HepG2 (cell line): ENCODE measurements around the gene SVOP. TPM values are rescaled to one million over a fixed set of nuclear protein-coding genes. Genes with fewer than 3 reads are reported as not detected.

Experiments
- ADNP ChIP-seq: sonication (generic); formaldehyde crosslinking; IDR thresholded peaks from 2 replicates; pipeline ENCODE4 v1.4.0; 2020; ENCODE audit warnings: missing genetic modification reagents
- AGO1 ChIP-seq: fragments of 200-400 bp; formaldehyde crosslinking; IDR thresholded peaks from 2 replicates; pipeline ENCODE4 v1.6.1; 2017; ENCODE audit warnings: mild to moderate bottlenecking, low read depth, low read length, moderate library complexity; ENCODE audit not compliant: poor library complexity, severe bottlenecking
- CAMTA2 ChIP-seq: sonication (generic); formaldehyde crosslinking; IDR thresholded peaks from 2 replicates; pipeline ENCODE4 v1.4.0; 2020; ENCODE audit warnings: mild to moderate bottlenecking, missing genetic modification reagents, borderline replicate concordance
- ETV6 ChIP-seq: sonication (generic); formaldehyde crosslinking; conservative IDR thresholded peaks from 2 replicates; pipeline ENCODE4 v1.4.0; 2020; ENCODE audit warnings: missing genetic modification reagents
- FOXC1 ChIP-seq: sonication (generic); formaldehyde crosslinking; IDR thresholded peaks from 2 replicates; pipeline ENCODE4 v1.8.0; 2022; ENCODE audit warnings: mild to moderate bottlenecking, missing genetic modification reagents, borderline replicate concordance
- GFI1 ChIP-seq: sonication (generic); formaldehyde crosslinking; IDR thresholded peaks from 2 replicates; pipeline ENCODE4 v1.5.0; 2020; ENCODE audit warnings: missing genetic modification reagents, mild to moderate bottlenecking, borderline replicate concordance
- MIXL1 ChIP-seq: IDR thresholded peaks from 2 replicates; pipeline ENCODE4 v1.6.1; 2016
- NFAT5 ChIP-seq: sonication (generic); formaldehyde crosslinking; IDR thresholded peaks from 2 replicates; pipeline ENCODE4 v1.4.0; 2020; ENCODE audit warnings: missing genetic modification reagents
- NFYB ChIP-seq: sonication (generic); formaldehyde crosslinking; IDR thresholded peaks from 2 replicates; pipeline ENCODE4 v1.4.0; 2020; ENCODE audit warnings: missing genetic modification reagents
- PCBP1 ChIP-seq: fragments of 200-400 bp; formaldehyde crosslinking; IDR thresholded peaks from 2 replicates; pipeline ENCODE4 v1.6.1; 2017; ENCODE audit warnings: mild to moderate bottlenecking, low read depth, low read length, borderline replicate concordance
- PHB2 ChIP-seq: fragments of 450-650 bp; IDR thresholded peaks from 2 replicates; pipeline ENCODE4 v1.6.1; 2018; ENCODE audit not compliant: partially characterized antibody
- PHF5A ChIP-seq: IDR thresholded peaks from one replicate; pipeline ENCODE4 v1.6.1; 2018; ENCODE audit warnings: low read depth, missing genetic modification reagents; ENCODE audit not compliant: unreplicated experiment
- SNAPC2 ChIP-seq: sonication (generic); formaldehyde crosslinking; IDR thresholded peaks from 2 replicates; pipeline ENCODE4 v1.8.1; 2022; ENCODE audit warnings: mild to moderate bottlenecking, missing genetic modification reagents
- SP2 ChIP-seq: sonication (generic); formaldehyde crosslinking; IDR thresholded peaks from 2 replicates; pipeline ENCODE4 v1.5.1; 2020; ENCODE audit warnings: mild to moderate bottlenecking, missing genetic modification reagents
- TAF15 ChIP-seq: fragments of 200-400 bp; formaldehyde crosslinking; IDR thresholded peaks from one replicate; pipeline ENCODE4 v1.6.1; 2018; ENCODE audit warnings: mild to moderate bottlenecking, low read depth, low read length; ENCODE audit not compliant: poor library complexity, severe bottlenecking
- TEAD2 ChIP-seq: sonication (generic); formaldehyde crosslinking; IDR thresholded peaks from 2 replicates; pipeline ENCODE4 v1.9.0; 2021; ENCODE audit warnings: missing genetic modification reagents
- TOPORS ChIP-seq: sonication (generic); formaldehyde crosslinking; IDR thresholded peaks from 2 replicates; pipeline ENCODE4 v1.8.0; 2023; ENCODE audit warnings: mild to moderate bottlenecking, missing genetic modification reagents
- ZBTB26 ChIP-seq: IDR thresholded peaks from 2 replicates; pipeline ENCODE4 v1.6.1; 2016; ENCODE audit warnings: missing compliant biosample characterization, missing genetic modification reagents, borderline replicate concordance
- ZNF12 ChIP-seq: sonication (generic); formaldehyde crosslinking; IDR thresholded peaks from 2 replicates; pipeline ENCODE4 v1.5.0; 2020; ENCODE audit warnings: missing genetic modification reagents
- ZNF232 ChIP-seq: sonication (generic); formaldehyde crosslinking; IDR thresholded peaks from 2 replicates; pipeline ENCODE4 v1.4.0; 2020; ENCODE audit warnings: missing genetic modification reagents, borderline replicate concordance
- ZNF350 ChIP-seq: sonication (generic); formaldehyde crosslinking; IDR thresholded peaks from 2 replicates; pipeline ENCODE4 v1.4.0; 2020; ENCODE audit warnings: mild to moderate bottlenecking, low read depth, missing genetic modification reagents, borderline replicate concordance
- ZNF460 ChIP-seq: sonication (generic); formaldehyde crosslinking; IDR thresholded peaks from 2 replicates; pipeline ENCODE4 v1.5.1; 2020; ENCODE audit warnings: missing genetic modification reagents, mild to moderate bottlenecking, borderline replicate concordance
- ZNF572 ChIP-seq: sonication (generic); formaldehyde crosslinking; IDR thresholded peaks from 2 replicates; pipeline ENCODE4 v1.5.1; 2020; ENCODE audit warnings: mild to moderate bottlenecking, missing genetic modification reagents
- ZNF580 ChIP-seq: IDR thresholded peaks from 2 replicates; pipeline ENCODE4 v1.6.1; 2016; ENCODE audit warnings: low read depth, borderline replicate concordance
- ZNF777 ChIP-seq: sonication (generic); formaldehyde crosslinking; IDR thresholded peaks from 2 replicates; pipeline ENCODE4 v1.4.0; 2020; ENCODE audit warnings: missing genetic modification reagents
- polyA plus RNA-seq, 8 experiments: library from polyadenylated mRNA; depleted of rRNA in 3 of 8; stranded (reverse) in 7 of 8; unstranded in 1 of 8; fragments of >200 nt; fragmentation: Illumina TruSeq in 4 of 8; extraction: Trizol in 4 of 8; gene quantifications; 2 replicates each; pipeline versions ENCODE4 v1.2.1 to v1.2.3, GENCODE V29; 2011 to 2016; ENCODE audit warnings: low read depth in 4 of 8, missing spikeins in 1 of 8, mixed read lengths in 1 of 8; ENCODE audit not compliant: insufficient read depth in 1 of 8
- total RNA-seq, 5 experiments: library from RNA; depleted of rRNA; stranded (reverse); fragments of >200 nt; fragmentation: Illumina TruSeq; extraction: Trizol; gene quantifications; 2 replicates each; pipeline ENCODE4 v1.2.3, GENCODE V29; 2016; ENCODE audit warnings: low read depth in 1 of 5

SVOP gene
- total and polyA plus RNA-seq, 2 of the 13 experiments (the other 11 are each of a cell fraction or from before 2014, with no cell fraction given), result not detected

- TF ChIP-seq ZBTB26 (CRISPR knock-in tag), result peak; percentile 88
- TF ChIP-seq ZNF232, result peak; percentile 98; the same call in 1 of the 2 replicates
- peak; percentile 97 for TF ChIP-seq ZNF580 (CRISPR knock-in tag)
- TF ChIP-seq ZNF460 (CRISPR knock-in tag), result no peak
- TF ChIP-seq NFYB (CRISPR knock-in tag), result no peak; the same call in 1 of the 2 replicates
- TF ChIP-seq SNAPC2 (CRISPR knock-in tag), result 0 out of 2 replicates have a peak, but pooled peaks have one; percentile 78
- TF ChIP-seq AGO1, result no peak
- TF ChIP-seq ZNF12, result peak; percentile 89
- TF ChIP-seq PHF5A (CRISPR knock-in tag), result peak; percentile 34
- TF ChIP-seq MIXL1, result peak; percentile 86
- TF ChIP-seq ZNF572, result no peak
- TF ChIP-seq CAMTA2, result no peak
- TF ChIP-seq TEAD2 (CRISPR knock-in tag), result peak; percentile 85; the same call in 1 of the 2 replicates
- TF ChIP-seq GFI1 (CRISPR knock-in tag), result no peak
- TF ChIP-seq NFAT5 (CRISPR knock-in tag), result peak; percentile 95
- TF ChIP-seq ZNF777, result 0 out of 2 replicates have a peak, but pooled peaks have one; percentile 50
- TF ChIP-seq ADNP, result no peak
- no peak for TF ChIP-seq PHB2
- no peak for TF ChIP-seq TAF15
- no peak for TF ChIP-seq SP2 (CRISPR knock-in tag)
- no peak for TF ChIP-seq PCBP1
- peak; percentile 95 for TF ChIP-seq ETV6 (CRISPR knock-in tag)
- peak; percentile 87 for TF ChIP-seq TOPORS (CRISPR knock-in tag)
- TF ChIP-seq FOXC1 (CRISPR knock-in tag), result peak; percentile 87
- TF ChIP-seq ZNF350 (CRISPR knock-in tag), result no peak
These were observed at the start of gene SVOP (continued) for GRCh38 chr12:109020796-109021380.
